Measurements from ENCODE around the gene CHD1.

CHD1 gene

DNA sequence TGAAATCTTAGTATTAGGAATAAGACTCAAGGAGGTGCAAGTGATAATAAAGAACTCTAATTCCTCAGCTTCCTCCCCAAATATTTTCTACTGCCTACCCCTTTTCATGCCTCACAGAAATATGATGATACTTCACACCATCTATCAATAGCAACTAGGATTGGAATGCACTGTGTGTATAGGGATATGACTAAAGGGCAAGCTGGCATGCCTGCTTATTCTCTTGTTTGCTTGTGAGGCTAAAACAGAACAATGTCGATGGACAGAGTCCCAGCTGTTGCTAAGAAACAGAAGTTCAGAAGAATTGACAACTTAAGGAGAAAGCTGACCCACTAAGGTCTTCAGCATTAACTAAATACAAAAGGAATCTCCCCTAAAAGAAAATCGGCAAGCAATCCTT is 9.7 kb upstream of the CHD1 start:
- in situ Hi-C loops (cut with HindIII; ENCODE audit: low sequenced_read_pairs): no loop called here
- TF ChIP-seq, protein P1, sequence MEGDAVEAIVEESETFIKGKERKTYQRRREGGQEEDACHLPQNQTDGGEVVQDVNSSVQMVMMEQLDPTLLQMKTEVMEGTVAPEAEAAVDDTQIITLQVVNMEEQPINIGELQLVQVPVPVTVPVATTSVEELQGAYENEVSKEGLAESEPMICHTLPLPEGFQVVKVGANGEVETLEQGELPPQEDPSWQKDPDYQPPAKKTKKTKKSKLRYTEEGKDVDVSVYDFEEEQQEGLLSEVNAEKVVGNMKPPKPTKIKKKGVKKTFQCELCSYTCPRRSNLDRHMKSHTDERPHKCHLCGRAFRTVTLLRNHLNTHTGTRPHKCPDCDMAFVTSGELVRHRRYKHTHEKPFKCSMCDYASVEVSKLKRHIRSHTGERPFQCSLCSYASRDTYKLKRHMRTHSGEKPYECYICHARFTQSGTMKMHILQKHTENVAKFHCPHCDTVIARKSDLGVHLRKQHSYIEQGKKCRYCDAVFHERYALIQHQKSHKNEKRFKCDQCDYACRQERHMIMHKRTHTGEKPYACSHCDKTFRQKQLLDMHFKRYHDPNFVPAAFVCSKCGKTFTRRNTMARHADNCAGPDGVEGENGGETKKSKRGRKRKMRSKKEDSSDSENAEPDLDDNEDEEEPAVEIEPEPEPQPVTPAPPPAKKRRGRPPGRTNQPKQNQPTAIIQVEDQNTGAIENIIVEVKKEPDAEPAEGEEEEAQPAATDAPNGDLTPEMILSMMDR (IDR thresholded peaks at IDR 0.05; ENCODE audit: low read depth, low read length, missing control alignments): no peak
- no peak for DNase-seq (ENCODE audit: low read depth)
- H3K4me3 ChIP-seq (ENCODE audit: low read depth, low read length): no peak overlapping the region

- DNase-seq (ENCODE audit: low read depth): no peak
- no peak overlapping the region for H3K4me3 ChIP-seq (ENCODE audit: low read depth, low read length)
- TF ChIP-seq, protein P1 (IDR thresholded peaks at IDR 0.05; ENCODE audit: low read depth, low read length, missing control alignments): no peak
- in situ Hi-C loops (cut with HindIII; ENCODE audit: low sequenced_read_pairs): no loop called here
These were observed 8.3 kb upstream of the CHD1 start for GRCh38 chr5:98936948-98937715.

- in situ Hi-C loops (cut with HindIII; ENCODE audit: low sequenced_read_pairs): no loop called here
- no peak for DNase-seq (ENCODE audit: low read depth)
These were observed 6.4 kb upstream of the CHD1 start for GRCh38 chr5:98935206-98935605.

GRCh38 chr5:98934546-98934945 is 5.7 kb upstream of the CHD1 start:
- DNase-seq (ENCODE audit: low read depth): no peak
- no peak overlapping the region for H3K4me3 ChIP-seq (ENCODE audit: low read depth, low read length)
- in situ Hi-C loops (cut with HindIII; ENCODE audit: low sequenced_read_pairs): no loop called here
- TF ChIP-seq, protein P1 (IDR thresholded peaks at IDR 0.05; ENCODE audit: low read depth, low read length, missing control alignments): no peak

More at GRCh38 chr5:98935206-98935605, 6.4 kb upstream of the CHD1 start:
- no peak overlapping the region for H3K4me3 ChIP-seq (ENCODE audit: low read depth, low read length)
- TF ChIP-seq, protein P1 (IDR thresholded peaks at IDR 0.05; ENCODE audit: low read depth, low read length, missing control alignments): no peak

- no peak for DNase-seq (ENCODE audit: low read depth)
These were observed 4.8 kb upstream of the CHD1 start for GRCh38 chr5:98933445-98934072.

DNA sequence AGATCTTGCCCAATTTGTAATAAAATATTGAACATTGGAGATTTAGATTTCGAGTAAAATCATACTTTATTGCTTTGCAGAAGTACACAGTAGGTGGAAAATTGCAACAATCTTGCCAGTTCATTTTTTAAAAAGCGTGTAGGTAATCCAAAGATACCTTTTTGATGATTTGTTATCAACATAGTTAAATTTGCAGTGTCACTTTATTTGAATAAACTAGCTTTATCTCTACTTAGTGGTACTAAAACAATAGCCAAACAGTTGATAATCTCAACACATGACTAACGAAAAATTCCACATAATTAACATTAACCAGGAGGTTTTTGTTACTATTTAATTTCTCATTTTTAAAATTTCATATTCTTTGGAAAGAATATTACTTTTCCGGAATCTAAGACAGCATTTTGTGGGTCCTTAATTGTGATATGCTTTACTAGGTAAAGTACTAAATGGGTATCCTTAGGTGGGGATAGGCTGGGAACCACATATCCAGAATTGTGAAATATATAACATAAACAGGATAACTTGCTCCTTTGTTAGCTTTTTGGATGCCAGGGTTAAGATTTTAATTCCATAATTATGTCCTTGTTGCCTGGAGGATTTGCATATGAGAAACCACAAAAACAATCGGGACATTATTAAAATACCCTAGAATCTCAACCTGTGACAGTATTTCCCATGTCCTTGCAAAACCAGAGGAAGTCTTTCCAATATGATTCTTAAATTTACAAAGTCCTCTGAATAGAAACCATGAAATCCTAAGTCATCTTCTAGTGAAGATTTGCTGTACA is 2.4 kb upstream of the CHD1 start:
- DNase-seq (ENCODE audit: low read depth): no peak
- H3K4me3 ChIP-seq (ENCODE audit: low read depth, low read length): no peak overlapping the region
- TF ChIP-seq, protein P1 (IDR thresholded peaks at IDR 0.05; ENCODE audit: low read depth, low read length, missing control alignments): no peak
- in situ Hi-C loops (cut with HindIII; ENCODE audit: low sequenced_read_pairs): no loop called here

More at GRCh38 chr5:98933445-98934072, 4.8 kb upstream of the CHD1 start:
- in situ Hi-C loops (cut with HindIII; ENCODE audit: low sequenced_read_pairs): no loop called here
- no peak overlapping the region for H3K4me3 ChIP-seq (ENCODE audit: low read depth, low read length)
- TF ChIP-seq, protein P1 (IDR thresholded peaks at IDR 0.05; ENCODE audit: low read depth, low read length, missing control alignments): no peak

Measured in astrocyte of the cerebellum (primary cell).